NCI-H1930 (cell line): ENCODE measurements around the gene DCP1A.
"Not testable (repeated sequence)": the region's sequence is repeated elsewhere in the genome, so short reads cannot be mapped to it uniquely, and the experiment has no call there.

ENCODE experiments used
- DNase-seq, 2 experiments: peaks; one replicate each; lab custom pipeline; 2025; lab: John Stamatoyannopoulos, UW

DCP1A gene

DNA sequence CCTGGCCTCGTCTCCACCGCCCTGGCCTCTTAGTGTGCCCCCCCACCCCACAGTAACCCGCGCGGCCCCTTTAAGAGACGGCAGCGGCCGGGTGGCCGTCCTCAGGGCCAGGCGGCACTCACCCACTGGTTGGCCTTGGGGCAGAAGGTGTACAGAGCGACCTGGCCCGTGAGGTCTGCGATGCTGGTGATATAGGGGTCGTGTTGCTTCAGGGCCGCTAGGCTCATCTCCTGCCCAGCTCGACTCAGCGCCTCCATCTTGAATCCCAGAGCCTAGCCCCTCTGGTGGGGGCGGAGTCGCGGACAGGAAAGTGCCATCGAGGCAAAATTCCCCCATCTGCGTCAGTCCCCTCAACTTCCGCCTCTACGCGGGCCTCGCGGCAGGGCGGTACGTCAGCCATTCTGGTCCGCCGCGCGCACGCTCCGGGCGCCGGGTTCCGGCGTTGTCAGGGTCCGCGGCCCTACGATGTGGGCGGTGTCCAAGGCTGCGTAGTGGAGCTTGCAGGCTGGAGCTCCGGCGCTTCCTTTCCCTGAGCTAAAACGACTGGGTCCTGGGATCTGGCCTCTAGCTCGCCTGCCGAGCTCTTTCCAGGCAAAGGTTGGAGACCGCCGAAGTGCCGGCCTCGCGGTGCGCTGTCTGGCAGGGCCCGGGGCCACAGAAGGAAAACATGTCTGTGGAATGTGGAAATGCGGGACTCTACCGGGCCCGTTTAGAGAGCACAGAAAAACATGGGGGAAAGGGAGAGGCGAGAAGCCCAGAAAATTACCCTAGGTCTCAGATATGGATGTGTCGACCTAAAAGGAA is at the start of gene DCP1A:
Gene DCP1A (minus strand): TSS at position 283 of the 804 bp plus-strand sequence. CDS start 26 bp downstream, at position 257.
- DNase-seq = peak; percentile 81 to 86

DNA sequence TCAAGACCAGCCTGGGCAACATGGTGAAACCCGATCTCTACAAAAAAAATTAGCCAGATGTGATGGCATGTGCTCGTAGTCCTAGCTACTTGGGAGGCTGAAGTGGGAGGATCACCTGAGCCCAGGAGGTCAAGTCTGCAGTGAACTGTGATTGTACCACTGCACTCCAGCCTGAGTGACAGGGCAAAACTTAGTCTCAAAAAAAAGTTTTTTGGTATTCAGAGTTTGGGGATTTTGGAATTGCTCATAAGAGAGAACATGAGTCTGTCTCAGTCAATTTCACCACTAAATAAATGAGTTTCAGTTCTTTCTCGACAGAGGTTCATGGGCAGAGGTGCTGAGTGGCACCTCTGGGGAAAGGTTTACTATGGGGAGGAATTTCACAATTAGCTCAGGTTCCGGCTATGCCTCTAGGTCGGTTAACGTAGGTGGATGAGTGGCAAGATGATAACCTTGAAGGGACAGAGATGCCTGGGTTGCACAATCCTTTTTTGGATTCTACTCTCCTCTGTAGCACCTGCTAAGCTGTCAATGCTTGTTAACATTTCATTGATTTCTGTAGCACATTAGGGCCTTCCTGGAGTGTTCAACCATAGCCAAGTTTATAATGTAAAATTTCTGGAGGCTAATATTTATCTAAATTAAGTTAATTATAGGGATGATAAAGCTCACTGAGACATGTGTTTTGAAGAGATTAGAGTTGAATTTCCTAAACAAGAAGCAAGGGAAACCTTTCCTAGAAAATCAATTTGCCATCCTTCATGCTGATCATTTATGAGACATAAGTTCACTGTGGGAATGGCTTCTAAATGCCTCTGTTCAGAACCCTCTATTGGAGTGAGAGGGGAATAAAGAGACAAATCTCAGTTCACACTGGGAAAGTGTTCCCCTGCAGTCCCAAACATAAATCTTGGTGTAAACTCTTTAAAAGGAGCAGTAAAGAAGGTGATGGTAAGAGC is 37.4 kb upstream of the DCP1A start:
- DNase-seq = no peak

DNA sequence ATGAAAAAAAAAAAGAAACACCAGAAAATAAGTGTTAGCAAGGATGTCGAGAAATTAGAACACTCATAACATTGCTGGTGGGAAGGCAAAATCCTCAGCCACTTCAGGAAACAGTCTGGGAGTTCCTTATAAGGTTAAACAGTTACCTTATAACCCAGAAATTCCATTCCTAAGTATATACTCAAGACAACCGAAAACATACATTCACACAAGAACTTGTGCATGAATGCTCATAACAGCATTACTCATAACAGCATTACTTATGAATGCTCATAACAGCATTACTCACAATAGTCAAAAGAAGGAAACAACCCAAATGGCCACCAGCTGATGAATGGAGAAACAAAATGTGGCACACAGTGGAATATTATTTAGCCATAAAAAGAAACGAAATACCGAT is 34.8 kb upstream of the DCP1A start:
- DNase-seq = no peak

- DNase-seq = no peak
Observed at GRCh38 chr3:53380306-53380705, 33.0 kb upstream of the DCP1A start.

GRCh38 chr3:53379898-53380297 is 32.6 kb upstream of the DCP1A start:
- DNase-seq = no peak

DNA sequence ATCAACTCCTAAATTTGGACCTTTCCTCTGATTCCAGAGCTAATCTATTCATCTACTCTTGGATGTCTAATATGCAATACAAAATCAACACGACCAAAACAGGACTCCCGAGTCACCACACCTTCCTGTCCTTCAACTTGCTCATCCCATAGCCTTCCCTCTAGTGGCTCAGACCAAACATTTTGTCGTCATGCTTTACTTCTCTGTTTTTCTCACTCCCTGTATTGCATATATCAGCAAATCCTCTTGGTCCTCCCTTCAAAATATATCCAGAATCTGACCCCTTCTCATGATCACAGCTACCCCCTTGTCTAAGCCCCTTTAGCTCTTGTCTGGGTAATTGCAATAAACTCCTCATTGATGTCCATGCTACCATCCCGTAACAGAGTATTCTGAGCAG is 30.5 kb upstream of the DCP1A start:
- no peak for DNase-seq

DNA sequence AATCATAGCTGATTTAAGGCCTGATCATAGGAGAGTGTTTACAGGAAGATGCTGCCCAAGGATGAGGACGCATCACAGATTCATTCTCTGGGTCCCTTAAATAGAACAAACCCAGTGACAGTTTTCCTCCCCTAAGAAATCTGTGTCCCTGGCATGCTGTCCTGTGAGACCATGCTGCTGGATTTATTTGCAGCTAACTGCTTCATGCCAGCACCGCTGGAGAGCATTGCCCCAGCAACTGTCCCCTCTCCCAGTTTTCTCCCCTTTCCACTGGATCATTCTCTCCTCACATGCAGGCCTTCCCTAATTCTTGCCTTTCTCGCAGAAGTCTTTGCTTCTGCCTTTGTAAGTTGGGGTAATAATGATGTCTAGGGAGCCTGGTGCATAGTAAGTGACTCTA is 29.3 kb upstream of the DCP1A start:
- no peak for DNase-seq

GRCh38 chr3:53375019-53375418 is 27.7 kb upstream of the DCP1A start:
- peak; percentile 2 to 28 for DNase-seq

- not testable (repeated sequence) for DNase-seq
Observed at GRCh38 chr3:53370719-53371118, 23.4 kb upstream of the DCP1A start.

DNA sequence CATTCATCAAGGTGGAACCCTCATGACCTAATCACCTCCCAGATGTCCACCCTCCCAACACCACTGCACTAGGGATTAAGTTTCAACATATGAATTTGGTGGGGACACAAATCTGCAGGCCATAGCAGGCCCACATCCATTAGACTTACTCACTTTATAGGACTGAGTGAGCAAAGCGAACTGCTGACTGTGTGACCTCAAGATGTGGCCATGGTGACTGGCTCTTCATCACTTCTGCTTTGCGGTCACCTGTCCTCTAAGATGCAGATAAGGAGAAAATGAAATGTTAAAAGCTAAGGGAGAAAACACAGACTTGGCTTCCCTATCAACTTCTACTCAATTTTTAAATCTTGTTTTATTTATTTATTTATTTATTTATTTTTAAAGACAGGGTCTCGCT is 14.5 kb upstream of the DCP1A start:
- DNase-seq = no peak

DNA sequence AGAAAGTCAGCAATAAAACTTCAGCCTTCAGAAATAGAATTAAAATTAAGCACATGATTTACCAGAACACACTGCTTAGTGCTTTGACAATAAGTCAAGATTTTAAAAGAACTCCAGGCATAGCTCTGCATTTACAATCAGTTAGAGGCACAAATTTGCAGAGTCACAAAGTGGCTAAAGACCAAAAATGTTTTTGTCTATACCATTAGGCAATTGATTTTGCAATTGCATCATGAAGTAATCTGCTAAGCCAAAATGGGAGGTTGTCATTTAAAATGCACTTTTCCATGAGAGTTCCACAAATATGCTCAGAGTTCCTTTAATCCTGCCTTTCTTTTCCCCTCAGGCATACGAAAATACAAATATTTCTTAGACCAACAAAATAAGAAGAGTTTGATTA is 10.1 kb upstream of the DCP1A start:
- no peak for DNase-seq

DNA sequence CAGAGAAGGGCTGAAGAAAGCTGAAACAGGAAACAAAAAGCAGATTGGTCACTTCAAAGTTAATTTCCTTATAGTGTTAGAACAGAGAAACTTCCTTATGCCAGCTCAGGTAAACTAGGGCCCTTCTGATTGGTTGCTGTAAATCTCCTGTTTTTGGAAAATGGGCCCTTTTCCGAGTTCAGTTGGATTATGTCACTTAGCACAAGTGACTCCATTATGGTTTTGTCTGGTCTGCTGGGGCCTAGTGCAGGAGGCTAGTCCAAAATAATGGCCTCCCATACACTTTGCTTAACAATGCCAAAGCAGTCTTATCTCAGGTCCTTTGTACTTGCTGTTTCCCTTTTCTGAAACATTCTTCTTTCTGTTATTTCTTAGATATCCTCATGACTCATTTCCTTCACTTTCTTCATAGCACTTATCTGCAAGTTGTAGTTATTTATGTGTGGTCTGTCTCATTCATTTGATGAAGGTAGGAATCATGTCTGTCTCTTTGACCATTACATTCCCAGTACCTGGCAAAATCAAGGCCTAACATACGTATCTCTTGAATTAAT is 7.7 kb upstream of the DCP1A start:
- no peak for DNase-seq

DNA sequence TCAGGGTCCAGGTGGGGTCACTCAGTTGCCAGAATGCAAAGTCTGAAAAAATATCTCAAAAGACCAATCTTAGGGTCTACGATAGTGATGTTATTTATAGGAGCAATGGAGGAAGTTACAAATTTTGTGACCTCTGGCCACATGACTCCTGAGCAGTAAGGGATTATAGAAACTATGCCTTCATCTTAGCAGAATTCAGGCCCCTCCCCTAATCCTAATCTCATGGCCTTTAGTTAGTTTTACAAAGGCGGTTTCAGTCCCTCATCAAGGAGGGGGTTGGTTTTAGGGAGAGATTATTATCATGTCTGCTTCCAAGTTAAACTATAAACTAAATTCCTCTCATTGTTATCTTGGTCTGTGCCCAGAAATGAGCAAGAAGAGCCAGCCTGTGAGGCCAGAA is 5.9 kb upstream of the DCP1A start:
- no peak for DNase-seq

DNA sequence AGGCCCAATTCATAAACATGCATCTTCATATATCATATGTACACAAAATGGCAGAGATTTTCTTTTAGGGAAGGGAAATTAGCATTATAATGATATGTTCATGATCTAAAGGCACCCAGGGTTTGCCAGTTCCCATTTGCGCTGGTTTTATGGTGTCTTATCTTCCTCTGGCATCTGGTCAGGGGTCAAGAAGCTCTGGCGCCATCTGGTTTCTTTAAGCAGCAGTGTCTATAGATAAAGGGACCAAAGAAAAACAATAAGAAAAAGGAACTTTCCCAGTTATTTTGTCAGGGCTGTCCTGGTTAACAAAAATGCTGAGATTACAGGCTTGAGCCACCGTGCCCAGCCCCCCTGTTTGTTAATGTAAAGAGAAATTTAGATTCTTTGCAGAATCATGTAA is 3.3 kb upstream of the DCP1A start:
- no peak for DNase-seq

- DNase-seq = not testable (repeated sequence)
Observed at GRCh38 chr3:53348118-53348517, 775 bp upstream of the DCP1A start.

GRCh38 chr3:53346922-53347260 is 452 bp downstream of the DCP1A start:
- DNase-seq = no peak

DNA sequence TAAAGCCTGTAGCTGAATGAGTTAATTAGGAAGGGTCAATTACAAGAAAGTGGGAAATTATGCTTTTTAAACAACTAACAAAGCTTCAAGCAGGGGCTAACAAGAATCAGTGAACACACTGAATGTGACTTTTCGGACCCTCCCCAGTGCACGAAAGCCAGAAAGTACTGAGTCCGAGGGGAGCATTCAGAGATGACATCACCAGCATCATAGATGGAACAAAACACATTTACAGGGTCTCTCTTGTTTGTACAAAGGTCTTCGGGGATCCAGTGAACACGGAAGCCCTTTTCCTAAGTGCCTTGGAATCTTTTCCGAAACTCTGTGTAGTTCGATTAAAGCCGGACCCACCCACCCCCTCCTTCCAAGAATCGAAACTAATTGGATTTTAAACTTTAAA is 829 bp downstream of the DCP1A start:
- no peak for DNase-seq

DNA sequence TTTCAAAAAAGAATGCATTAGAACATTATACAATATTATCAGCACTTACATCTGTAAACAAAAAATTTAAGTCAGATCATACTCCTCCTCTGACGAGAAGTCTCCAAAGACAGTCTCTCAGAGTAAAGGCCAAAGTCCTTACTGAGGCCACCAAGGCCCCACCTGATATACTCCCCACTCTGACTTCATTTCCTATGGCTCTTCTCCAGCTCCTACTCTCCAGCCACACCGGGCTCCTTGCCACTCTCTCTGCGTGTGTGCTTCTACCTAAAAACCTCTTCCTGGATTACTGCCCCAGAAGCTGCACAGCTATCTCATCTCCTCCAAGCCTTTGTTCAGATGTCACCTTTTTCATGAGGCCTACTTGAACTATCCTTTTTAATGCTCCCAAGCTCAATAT is 5.0 kb downstream of the DCP1A start:
- no peak for DNase-seq

DNA sequence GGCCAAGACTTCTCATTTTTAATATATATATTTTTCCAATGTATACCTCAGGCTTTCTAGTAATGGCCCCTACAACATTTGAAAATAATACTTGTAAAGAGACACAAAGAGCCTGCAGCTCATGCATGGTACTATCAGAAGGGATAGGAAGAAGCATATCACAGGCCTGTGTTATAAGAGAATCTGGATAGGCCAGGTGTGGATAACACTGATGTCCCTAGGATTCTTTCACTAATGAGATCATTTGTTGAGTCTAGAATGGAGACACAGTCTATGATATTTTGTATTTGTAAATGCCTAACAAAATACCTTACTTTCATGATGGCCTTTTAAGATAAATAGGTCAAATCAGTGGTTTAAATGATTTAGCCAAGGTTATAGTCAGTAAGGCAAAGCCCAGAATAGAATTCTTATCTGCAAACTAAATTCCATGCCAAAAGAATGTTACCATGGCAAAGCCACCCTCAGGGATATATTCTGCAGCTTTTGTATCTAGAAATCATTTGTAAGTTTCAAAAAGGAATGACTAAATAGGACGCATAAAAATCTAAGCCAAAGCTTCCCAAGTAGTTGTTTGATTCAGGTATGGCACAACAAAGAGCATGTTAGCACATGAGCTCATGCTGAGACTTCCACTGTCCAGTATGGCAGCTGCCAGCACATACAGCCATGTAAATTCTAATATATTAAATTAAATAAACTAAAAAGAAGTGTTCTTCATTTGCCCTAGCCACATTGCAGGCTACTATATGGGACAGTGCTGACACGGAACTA is 10.0 kb downstream of the DCP1A start:
- no peak for DNase-seq

DNA sequence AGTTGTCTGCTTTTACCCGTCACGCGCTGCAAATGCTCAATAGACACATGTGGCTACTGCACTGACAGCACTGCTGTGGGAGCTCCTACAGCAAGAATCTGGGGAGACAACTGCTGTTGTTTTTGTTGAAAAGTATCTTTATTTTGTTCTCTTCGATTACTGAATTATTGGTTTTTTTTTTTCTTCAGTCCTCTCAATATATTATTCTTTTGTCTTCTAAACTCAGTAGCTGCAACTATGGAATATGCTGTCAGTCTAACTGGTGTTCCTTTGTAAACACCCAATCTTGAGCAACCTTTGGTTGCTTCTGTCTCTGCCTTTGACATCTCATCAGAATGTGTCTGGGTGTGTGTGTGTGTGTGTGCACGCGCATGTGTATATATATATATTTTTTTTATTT is 12.6 kb downstream of the DCP1A start:
- DNase-seq = no peak

- DNase-seq = no peak
Observed at GRCh38 chr3:53331871-53332270, 15.5 kb downstream of the DCP1A start.

- DNase-seq = no peak
Observed at GRCh38 chr3:53329897-53330296, 17.4 kb downstream of the DCP1A start.
